Peyer's patch (tissue), 4 donors: ENCODE measurements around the gene SLC5A9. TPM values are rescaled to one million over a fixed set of nuclear protein-coding genes. Genes with fewer than 3 reads are reported as not detected.

ENCODE experiments used
- DNase-seq, 3 donors: peaks; one replicate each; pipeline ENCODE4 v3.0.0-alpha.2; 2017 to 2019
- H3K27ac ChIP-seq, 4 donors: fragments of 200-600 bp; sonication (generic); one replicate each; pipeline ENCODE4 v1.5.1; 2016 to 2019
- H3K27me3 ChIP-seq, 2 donors: fragments of 200-600 bp; sonication (generic); one replicate each; pipeline ENCODE4 v1.5.1; 2019
- H3K36me3 ChIP-seq, 3 donors: fragments of 200-600 bp; sonication (generic); one replicate each; pipeline ENCODE4 v1.5.1; 2016 to 2019
- H3K4me1 ChIP-seq, 4 donors: fragments of 200-600 bp; sonication (generic); one replicate each; pipeline ENCODE4 v1.5.1; 2016 to 2019
- H3K4me3 ChIP-seq, 4 donors: fragments of 200-600 bp; sonication (generic); 1 replicate in 3 of 4; 2 replicates in 1 of 4; pipeline ENCODE4 v1.5.1; 2016 to 2019; ENCODE audit warnings: mild to moderate bottlenecking in 1 of 4
- H3K9me3 ChIP-seq, 4 donors: fragments of 200-600 bp; sonication (generic); one replicate each; pipeline ENCODE4 v1.5.1; 2016 to 2019; ENCODE audit warnings: mild to moderate bottlenecking in 1 of 4
- POLR2A ChIP-seq, 2 donors: fragments of 450-650 bp; IDR thresholded peaks; one replicate each; pipeline ENCODE4 v1.5.1; 2017; ENCODE audit warnings: antibody characterized with exemption in 2 of 2, mild to moderate bottlenecking in 2 of 2, moderate library complexity in 2 of 2
- total RNA-seq, 4 donors: library from RNA; depleted of rRNA; stranded (reverse); fragments of >200 nt; gene quantifications; one replicate each; pipeline ENCODE4 v1.1.0, GENCODE V29; 2016
- TF ChIP-seq, protein P1 (sequence below), 6 experiments: fragments of 450-650 bp in 4 of 6; fragments of 200-600 bp in 2 of 6; sonication (generic) in 1 of 6; IDR thresholded peaks; one replicate each; pipeline ENCODE4 v1.5.1; 2017 to 2019; ENCODE audit warnings: antibody characterized with exemption in 6 of 6, mild to moderate bottlenecking in 3 of 6, moderate library complexity in 1 of 6

The SLC5A9 gene
- total RNA-seq = 100 to 1,000 TPM in 3 of 4 donors, 1 to 10 TPM in 1; 8.3 to 272 (median 210) TPM

DNA sequence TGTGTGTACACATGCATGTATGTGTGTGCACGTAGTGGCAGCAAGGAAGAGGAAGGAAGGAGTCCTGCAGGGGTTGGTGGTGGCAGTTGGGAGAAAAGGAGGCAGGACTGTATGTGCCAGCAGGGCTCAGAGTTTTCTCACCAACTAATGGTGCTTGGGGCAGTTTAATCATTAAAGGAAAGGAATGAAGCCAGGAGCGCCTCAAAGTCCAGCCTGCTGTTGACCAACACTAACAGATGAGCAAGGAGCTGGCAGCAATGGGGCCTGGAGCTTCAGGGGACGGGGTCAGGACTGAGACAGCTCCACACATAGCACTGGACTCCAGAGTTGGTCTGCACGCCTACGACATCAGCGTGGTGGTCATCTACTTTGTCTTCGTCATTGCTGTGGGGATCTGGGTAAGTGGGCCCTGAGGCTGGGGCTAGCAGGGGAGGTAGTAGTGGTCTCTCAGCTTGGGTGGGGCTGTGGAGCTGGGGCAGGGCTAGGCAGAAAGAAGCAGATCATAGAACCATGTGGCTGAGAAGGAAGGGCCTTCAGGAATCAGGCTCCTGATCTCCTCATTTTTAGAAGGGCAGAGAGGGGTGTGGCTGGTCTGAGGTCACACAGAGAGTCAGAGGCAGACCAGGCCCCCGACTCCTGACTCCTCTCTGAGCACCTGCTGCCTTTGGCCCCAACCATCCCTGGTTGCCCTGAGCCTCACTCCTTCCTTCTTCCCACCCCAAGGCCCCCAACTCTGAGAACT is at the start of gene SLC5A9:
TSS of gene SLC5A9 (plus strand) at position 216 of the 742 bp plus-strand sequence. CDS start at position 237, 21 bp downstream.
- H3K4me3 ChIP-seq = peak within 1 kb of the TSS in 3 of 4 donors; percentile 12 to 57 (median 47)
- DNase-seq = peak in 2 of 3 donors; percentile 77
- peak within 1 kb of the TSS in 3 of 4 donors; percentile 79 to 95 (median 90) for H3K27ac ChIP-seq
- no peaks in the 10 kb centered on the region for H3K36me3 ChIP-seq
- peaks cover 0 to 10% (median 7%) of the 10 kb centered on the region in 4 donors for H3K4me1 ChIP-seq
- no peaks in the 10 kb centered on the region for H3K27me3 ChIP-seq
- H3K9me3 ChIP-seq = no peaks in the 10 kb centered on the region
- TF ChIP-seq, protein P1, sequence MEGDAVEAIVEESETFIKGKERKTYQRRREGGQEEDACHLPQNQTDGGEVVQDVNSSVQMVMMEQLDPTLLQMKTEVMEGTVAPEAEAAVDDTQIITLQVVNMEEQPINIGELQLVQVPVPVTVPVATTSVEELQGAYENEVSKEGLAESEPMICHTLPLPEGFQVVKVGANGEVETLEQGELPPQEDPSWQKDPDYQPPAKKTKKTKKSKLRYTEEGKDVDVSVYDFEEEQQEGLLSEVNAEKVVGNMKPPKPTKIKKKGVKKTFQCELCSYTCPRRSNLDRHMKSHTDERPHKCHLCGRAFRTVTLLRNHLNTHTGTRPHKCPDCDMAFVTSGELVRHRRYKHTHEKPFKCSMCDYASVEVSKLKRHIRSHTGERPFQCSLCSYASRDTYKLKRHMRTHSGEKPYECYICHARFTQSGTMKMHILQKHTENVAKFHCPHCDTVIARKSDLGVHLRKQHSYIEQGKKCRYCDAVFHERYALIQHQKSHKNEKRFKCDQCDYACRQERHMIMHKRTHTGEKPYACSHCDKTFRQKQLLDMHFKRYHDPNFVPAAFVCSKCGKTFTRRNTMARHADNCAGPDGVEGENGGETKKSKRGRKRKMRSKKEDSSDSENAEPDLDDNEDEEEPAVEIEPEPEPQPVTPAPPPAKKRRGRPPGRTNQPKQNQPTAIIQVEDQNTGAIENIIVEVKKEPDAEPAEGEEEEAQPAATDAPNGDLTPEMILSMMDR (IDR thresholded peaks at IDR 0.05) = peak in 1 of 6 experiments; percentile 9
- peak; percentile 75 to 78 for TF ChIP-seq POLR2A (IDR thresholded peaks at IDR 0.05)

DNA sequence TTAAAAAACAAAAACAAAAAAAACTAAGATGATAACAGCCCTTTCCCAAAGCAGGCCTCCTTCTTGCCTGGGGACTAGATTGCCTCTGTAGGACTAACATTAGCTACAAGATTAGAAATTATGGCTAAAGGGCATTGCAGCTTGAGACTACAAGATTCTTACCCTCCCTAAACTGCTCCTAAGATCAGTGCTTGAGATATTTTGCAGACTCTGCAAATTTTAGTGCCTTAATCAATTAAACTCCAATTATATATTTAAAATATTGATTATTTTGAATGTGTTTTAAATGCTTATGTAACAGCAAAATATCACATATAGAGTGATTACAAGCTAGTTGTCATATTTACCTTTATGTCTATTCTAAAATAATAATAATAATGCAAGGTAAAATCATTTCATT is 47.4 kb upstream of the SLC5A9 start:
- Histone ChIP-seq H3K27ac (no peak overlapping the region), H3K27me3 (no peaks in the 10 kb centered on the region), H3K36me3 (no peaks in the 10 kb centered on the region), H3K4me1 (no peaks in the 10 kb centered on the region), H3K9me3 (no peaks in the 10 kb centered on the region), H3K4me3 (no peak overlapping the region)
- TF ChIP-seq POLR2A (IDR thresholded peaks at IDR 0.05) = no peak
- TF ChIP-seq, protein P1 (IDR thresholded peaks at IDR 0.05) = no peak
- DNase-seq = no peak

- Histone ChIP-seq H3K36me3 (no peaks in the 10 kb centered on the region), H3K9me3 (no peaks in the 10 kb centered on the region), H3K27ac (no peak overlapping the region), H3K4me1 (no peaks in the 10 kb centered on the region), H3K27me3 (no peaks in the 10 kb centered on the region), H3K4me3 (no peak overlapping the region)
- TF ChIP-seq POLR2A (IDR thresholded peaks at IDR 0.05) = no peak
- TF ChIP-seq, protein P1 (IDR thresholded peaks at IDR 0.05) = no peak
- DNase-seq = no peak
Measured at GRCh38 chr1:48177257-48177656, 45.3 kb upstream of the SLC5A9 start.

DNA sequence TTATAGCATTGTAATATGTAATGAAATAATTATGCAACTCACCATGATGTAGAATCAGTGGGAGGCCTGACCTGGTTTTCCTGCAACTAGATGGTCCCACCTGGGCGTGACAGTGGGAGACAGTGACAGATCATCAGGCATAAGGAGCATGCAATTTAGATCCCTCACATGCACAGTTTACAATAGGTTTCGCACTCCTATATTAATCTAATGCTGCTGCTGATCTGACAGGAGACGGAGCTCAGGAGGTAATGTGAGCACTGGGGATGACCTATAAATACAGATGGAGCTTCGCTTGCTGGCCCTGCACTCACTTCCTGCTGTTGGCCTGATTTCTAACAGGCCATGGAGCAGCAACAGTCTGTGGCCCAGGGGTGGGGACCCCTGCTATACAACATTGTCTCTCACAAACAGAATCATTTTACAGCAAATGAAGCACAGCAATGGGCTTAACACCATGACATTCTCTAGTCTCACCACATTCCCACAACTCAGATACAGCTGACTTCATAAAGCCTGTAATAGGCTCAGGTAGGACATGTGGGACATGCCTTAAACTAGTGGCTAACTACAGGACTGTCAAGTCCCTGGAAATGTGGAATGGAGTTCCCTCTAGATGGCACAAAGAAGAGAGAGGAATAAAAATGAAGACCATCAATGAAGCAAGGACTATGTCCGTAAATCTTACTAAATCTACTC is 40.7 kb upstream of the SLC5A9 start:
- Histone ChIP-seq H3K4me3 (no peak overlapping the region), H3K27ac (no peak overlapping the region), H3K9me3 (no peaks in the 10 kb centered on the region), H3K27me3 (no peaks in the 10 kb centered on the region), H3K36me3 (no peaks in the 10 kb centered on the region), H3K4me1 (no peaks in the 10 kb centered on the region)
- TF ChIP-seq, protein P1 (IDR thresholded peaks at IDR 0.05) = no peak
- no peak for TF ChIP-seq POLR2A (IDR thresholded peaks at IDR 0.05)
- no peak for DNase-seq

- TF ChIP-seq POLR2A (IDR thresholded peaks at IDR 0.05) = no peak
- TF ChIP-seq, protein P1 (IDR thresholded peaks at IDR 0.05) = no peak
- Histone ChIP-seq H3K9me3 (no peaks in the 10 kb centered on the region), H3K4me1 (no peaks in the 10 kb centered on the region), H3K27ac (no peak overlapping the region), H3K36me3 (no peaks in the 10 kb centered on the region), H3K4me3 (no peak overlapping the region), H3K27me3 (no peaks in the 10 kb centered on the region)
- DNase-seq = no peak
Measured at GRCh38 chr1:48182439-48182838, 40.1 kb upstream of the SLC5A9 start.
